ENCODE measurements around the gene ZBTB5. TPM values are rescaled to one million over a fixed set of nuclear protein-coding genes. Genes with fewer than 3 reads are reported as not detected.

The ZBTB5 gene
- total and polyA plus RNA-seq, 2 of the 13 experiments (the other 11 are each of a cell fraction or from before 2014, with no cell fraction given): 12.5 to 20.5 TPM

GRCh38 chr9:37422289-37423104, 42.8 kb downstream of the ZBTB5 start, which contains the start of gene GRHPR (continued):
- TF ChIP-seq MXI1 (IDR thresholded peaks at IDR 0.05; ENCODE audit: borderline replicate concordance, low read depth, low read length) (peak; percentile 72; the same call in 1 of the 3 replicates), FOXK2 (IDR thresholded peaks at IDR 0.05) (no peak), ZNF577 (CRISPR knock-in tag; IDR thresholded peaks at IDR 0.05; ENCODE audit: borderline replicate concordance, low read depth) (no peak), POLR2AphosphoS2 (IDR thresholded peaks at IDR 0.05; ENCODE audit: low read depth, low read length) (no peak), YY1 (IDR thresholded peaks at IDR 0.05; ENCODE audit: insufficient read depth, insufficient replicate concordance, low read depth, low read length) (peak; percentile 35), ETV6 (CRISPR knock-in tag; conservative IDR thresholded peaks at IDR 0.05) (0 out of 2 replicates have a peak, but pooled peaks have one; percentile 9)

- ChIA-PET CTCF (ENCODE audit: low intra/inter-chr PET ratio, low total read pairs) (no interaction called here), POLR2A (interaction anchor here (1.0 to 3.6 kb wide), 9 partner anchors 9 to 487 kb away, joined by 3 to 34 read pairs (median 4); partner anchors contain the start of genes POLR1E, TOMM5 and ZBTB5)
- ATAC-seq (peak; percentile 67; the same call in 1 of the 3 replicates), DNase-seq (ENCODE audit: low spot score) (no peak), FAIRE-seq (no peak)
- TF ChIP-seq ZNF335 (CRISPR knock-in tag; IDR thresholded peaks at IDR 0.05) (0 out of 2 replicates have a peak, but pooled peaks have one; percentile 6), TSC22D2 (CRISPR knock-in tag; IDR thresholded peaks at IDR 0.05; ENCODE audit: borderline replicate concordance) (0 out of 2 replicates have a peak, but pooled peaks have one; percentile 7), NAIF1 (CRISPR knock-in tag; IDR thresholded peaks at IDR 0.05; ENCODE audit: borderline replicate concordance) (0 out of 2 replicates have a peak, but pooled peaks have one; percentile 76), USF2 (IDR thresholded peaks at IDR 0.05; ENCODE audit: low read depth, low read length) (peak; percentile 85; the same call in 1 of the 2 replicates), USF2 (CRISPR knock-in tag; IDR thresholded peaks at IDR 0.05; ENCODE audit: borderline replicate concordance) (peak; percentile 91; the same call in 1 of the 2 replicates), ZC3H4 (CRISPR knock-in tag; IDR thresholded peaks at IDR 0.05; ENCODE audit: borderline replicate concordance) (0 out of 2 replicates have a peak, but pooled peaks have one; percentile 65), SP5 (CRISPR knock-in tag; IDR thresholded peaks at IDR 0.05; ENCODE audit: borderline replicate concordance, low read depth) (no peak), KLF12 (CRISPR knock-in tag; IDR thresholded peaks at IDR 0.05; ENCODE audit: borderline replicate concordance) (no peak), BHLHE40 (IDR thresholded peaks at IDR 0.05; ENCODE audit: low read length) (peak; percentile 31)
- intact Hi-C loops (cut with micrococcal nuclease; ENCODE audit: unreplicated experiment): loop anchor here (1.0 to 2.0 kb wide), 2 partner anchors 9 to 43 kb away; partner anchors contain the start of gene ZBTB5
- H3K4me2 ChIP-seq (ENCODE audit: low read depth, low read length): peak overlapping the region; percentile 81
- 16% methylated on average over 6 of the region's 8 CpGs for WGBS (ENCODE audit: low lambda C conversion rate)
- peak overlapping the region; percentile 88 for H3K27ac ChIP-seq (ENCODE audit: extremely low read length, insufficient read depth, low read length)
- peaks cover 28% of the 10 kb centered on the region for H3K79me2 ChIP-seq (ENCODE audit: insufficient read depth, low read length)
- peak overlapping the region; percentile 65 for H2AFZ ChIP-seq (ENCODE audit: low read length)
- H3K9ac ChIP-seq (ENCODE audit: insufficient read depth, low read depth, low read length): peak overlapping the region; percentile 94
- in situ Hi-C loops (cut with HindIII; ENCODE audit: extremely low pct_ligation_motif_present, low pct_unique_long_range_greater_than_20kb): no loop called here
- H3K9me3 ChIP-seq (ENCODE audit: low read length): no peaks in the 10 kb centered on the region
- H3K4me1 ChIP-seq (ENCODE audit: insufficient read depth, low read length): peaks cover 58% of the 10 kb centered on the region
- H3K36me3 ChIP-seq (replicated peaks in 1 of 2; ENCODE audit: control insufficient read depth in 1 of 2, insufficient read depth in 2 of 2, low read length in 2 of 2): peaks cover 7 to 11% of the 10 kb centered on the region in 2 experiments; a peak in 4 of 5 replicates
- TSS peak; percentile 88 for BruUV-seq (replicated peaks)
- H3K4me3 ChIP-seq (replicated peaks in 1 of 3; ENCODE audit: insufficient read depth in 1 of 3, low read depth in 2 of 3, low read length in 3 of 3): peak overlapping the region; percentile 79 to 86 (median 84)
- H4K20me1 ChIP-seq (ENCODE audit: insufficient read depth, low read length): peaks cover 4% of the 10 kb centered on the region; the same call in 1 of the 2 replicates
- no peaks in the 10 kb centered on the region for H3K27me3 ChIP-seq (ENCODE audit: control insufficient read depth in 1 of 2, insufficient read depth in 2 of 2, low read length in 2 of 2)
Measured at GRCh38 chr9:37421914-37422288, 43.3 kb downstream of the ZBTB5 start.

All from HepG2 (cell line).